OCI-LY1 (cell line): ENCODE data around the gene DRD1.

Experiments
- H2AFZ ChIP-seq: fragments of 200-600 bp; sonication (generic), shearing (Covaris generic); 2 replicates; pipeline ENCODE4 v1.6.0; 2014; ENCODE audit warnings: antibody characterized with exemption, mild to moderate bottlenecking, low read length
- H3F3A ChIP-seq: fragments of 200-600 bp; sonication (generic), shearing (Covaris generic); 2 replicates; pipeline ENCODE4 v1.6.0; 2014; ENCODE audit warnings: mild to moderate bottlenecking, antibody characterized with exemption, low read length, moderate library complexity; ENCODE audit not compliant: insufficient read depth
- H3K27ac ChIP-seq: fragments of 200-600 bp; sonication (generic); 2 replicates; pipeline ENCODE4 v1.5.1; 2014; ENCODE audit warnings: low read length, mixed run types, mild to moderate bottlenecking, low read depth; ENCODE audit not compliant: poor library complexity, severe bottlenecking
- H3K27me3 ChIP-seq: fragments of 200-600 bp; sonication (generic); 2 replicates; pipeline ENCODE4 v1.6.0; 2014; ENCODE audit warnings: antibody characterized with exemption, mild to moderate bottlenecking, low read length, moderate library complexity; ENCODE audit not compliant: insufficient read depth
- H3K36me3 ChIP-seq: fragments of 200-600 bp; sonication (generic); 2 replicates; pipeline ENCODE4 v1.6.1; 2014; ENCODE audit warnings: mild to moderate bottlenecking, antibody characterized with exemption, low read length, moderate library complexity, mixed read lengths; ENCODE audit not compliant: insufficient read depth
- H3K4me1 ChIP-seq: fragments of 200-600 bp; sonication (generic); 2 replicates; pipeline ENCODE4 v1.5.1; 2014; ENCODE audit warnings: mild to moderate bottlenecking, low read length, moderate library complexity; ENCODE audit not compliant: insufficient read depth, severe bottlenecking
- H3K4me2 ChIP-seq: fragments of 200-600 bp; sonication (generic), shearing (Covaris generic); 2 replicates; pipeline ENCODE4 v1.6.1; 2014; ENCODE audit warnings: low read length
- H3K4me3 ChIP-seq: fragments of 200-600 bp; sonication (generic); 2 replicates; pipeline ENCODE4 v1.5.1; 2014; ENCODE audit warnings: low read length, low read depth, mild to moderate bottlenecking, mixed read lengths; ENCODE audit not compliant: poor library complexity, severe bottlenecking
- H3K79me2 ChIP-seq: fragments of 200-600 bp; shearing (Covaris generic); 2 replicates; pipeline ENCODE4 v1.6.1; 2016; ENCODE audit warnings: mixed run types, low read length, mixed read lengths; ENCODE audit not compliant: insufficient read depth
- H3K9ac ChIP-seq: fragments of 200-600 bp; sonication (generic), shearing (Covaris generic); 2 replicates; pipeline ENCODE4 v1.6.1; 2014; ENCODE audit warnings: mild to moderate bottlenecking, low read length, mixed read lengths
- H3K9me2 ChIP-seq: fragments of 200-600 bp; sonication (generic), shearing (Covaris generic); 2 replicates; pipeline ENCODE4 v1.6.1; 2014; ENCODE audit warnings: low read depth, mild to moderate bottlenecking, low read length, mixed read lengths
- H3K9me3 ChIP-seq: fragments of 200-600 bp; shearing (Covaris generic); 2 replicates; pipeline ENCODE4 v1.6.1; 2014; ENCODE audit warnings: low read length, mixed read lengths
- H4K20me1 ChIP-seq: fragments of 200-600 bp; sonication (generic), shearing (Covaris generic); 2 replicates; pipeline ENCODE4 v1.6.0; 2016; ENCODE audit warnings: mild to moderate bottlenecking, low read length; ENCODE audit not compliant: insufficient read depth
- EZH2 ChIP-seq: fragments of 200-600 bp; sonication (generic), shearing (Covaris generic); IDR thresholded peaks from 2 replicates; pipeline ENCODE4 v1.8.0; 2017; ENCODE audit warnings: borderline replicate concordance, mixed run types, mild to moderate bottlenecking, antibody characterized with exemption, low read length, moderate library complexity, mixed read lengths
- TF ChIP-seq, protein P1 (sequence below): fragments of 200-600 bp; sonication (generic), shearing (Covaris generic); IDR thresholded peaks from 2 replicates; pipeline ENCODE4 v1.5.1; 2017; ENCODE audit warnings: mild to moderate bottlenecking, antibody characterized with exemption, low read length, moderate library complexity, mixed read lengths

Gene DRD1

GRCh38 chr5:175491223-175491622 is 47.2 kb upstream of the DRD1 start:
- peaks cover 4% of the 10 kb centered on the region; the same call in 1 of the 2 replicates for H4K20me1 ChIP-seq
- H3F3A ChIP-seq, result no peaks in the 10 kb centered on the region
- peaks cover 95% of the 10 kb centered on the region for H3K36me3 ChIP-seq
- no peak overlapping the region for H3K4me3 ChIP-seq
- peaks cover 50% of the 10 kb centered on the region for H3K79me2 ChIP-seq
- no peak overlapping the region for H3K9ac ChIP-seq
- H3K27ac ChIP-seq, result no peak overlapping the region
- H3K4me1 ChIP-seq, result no peaks in the 10 kb centered on the region
- TF ChIP-seq, protein P1, sequence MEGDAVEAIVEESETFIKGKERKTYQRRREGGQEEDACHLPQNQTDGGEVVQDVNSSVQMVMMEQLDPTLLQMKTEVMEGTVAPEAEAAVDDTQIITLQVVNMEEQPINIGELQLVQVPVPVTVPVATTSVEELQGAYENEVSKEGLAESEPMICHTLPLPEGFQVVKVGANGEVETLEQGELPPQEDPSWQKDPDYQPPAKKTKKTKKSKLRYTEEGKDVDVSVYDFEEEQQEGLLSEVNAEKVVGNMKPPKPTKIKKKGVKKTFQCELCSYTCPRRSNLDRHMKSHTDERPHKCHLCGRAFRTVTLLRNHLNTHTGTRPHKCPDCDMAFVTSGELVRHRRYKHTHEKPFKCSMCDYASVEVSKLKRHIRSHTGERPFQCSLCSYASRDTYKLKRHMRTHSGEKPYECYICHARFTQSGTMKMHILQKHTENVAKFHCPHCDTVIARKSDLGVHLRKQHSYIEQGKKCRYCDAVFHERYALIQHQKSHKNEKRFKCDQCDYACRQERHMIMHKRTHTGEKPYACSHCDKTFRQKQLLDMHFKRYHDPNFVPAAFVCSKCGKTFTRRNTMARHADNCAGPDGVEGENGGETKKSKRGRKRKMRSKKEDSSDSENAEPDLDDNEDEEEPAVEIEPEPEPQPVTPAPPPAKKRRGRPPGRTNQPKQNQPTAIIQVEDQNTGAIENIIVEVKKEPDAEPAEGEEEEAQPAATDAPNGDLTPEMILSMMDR, result no peak
- TF ChIP-seq EZH2, result no peak
- 0 out of 2 replicates have a peak, but pooled peaks cover 3% of the 10 kb centered on the region for H3K9me3 ChIP-seq
- no peaks in the 10 kb centered on the region for H3K27me3 ChIP-seq
- no peak overlapping the region for H3K4me2 ChIP-seq
- no peaks in the 10 kb centered on the region for H3K9me2 ChIP-seq
- H2AFZ ChIP-seq, result no peak overlapping the region

DNA sequence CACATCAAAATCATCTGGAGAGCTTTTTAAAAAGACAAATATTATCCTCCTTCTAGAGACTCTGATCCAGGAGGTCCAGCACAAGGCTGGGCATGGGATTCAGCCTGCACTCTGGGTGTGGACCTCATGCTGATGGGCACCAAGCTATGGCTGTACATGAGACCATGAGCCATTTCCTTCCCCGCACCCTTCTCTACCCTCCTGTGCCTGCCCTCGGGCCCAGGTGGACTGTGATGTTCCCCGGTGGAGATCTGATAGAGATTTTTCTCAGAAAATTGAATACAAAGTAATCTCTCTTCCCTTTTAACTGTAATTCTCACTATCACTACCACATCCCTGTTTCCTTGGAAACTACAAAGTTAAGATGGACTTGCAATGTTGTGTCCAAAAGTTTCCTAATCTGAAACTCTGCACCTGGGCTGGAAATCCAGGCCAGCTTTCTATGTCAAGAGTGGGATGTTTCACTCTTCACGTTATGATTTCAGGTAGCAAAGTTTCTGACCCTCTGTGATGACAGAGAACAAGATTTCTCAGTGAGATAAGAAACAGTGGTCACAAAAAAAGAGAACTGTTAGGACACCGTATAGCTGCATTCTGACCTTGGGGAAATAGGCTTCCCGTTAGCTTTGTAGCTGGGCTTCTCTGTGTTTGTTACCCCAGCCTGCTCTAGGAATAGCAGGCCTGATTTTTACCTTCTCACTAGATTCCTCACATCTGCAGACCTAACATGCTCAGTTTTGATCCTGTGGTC is 45.9 kb upstream of the DRD1 start:
- Histone ChIP-seq H3K27me3 (no peaks in the 10 kb centered on the region), H3K4me3 (no peak overlapping the region), H3K36me3 (peaks cover 95% of the 10 kb centered on the region), H3K27ac (no peak overlapping the region), H3K4me1 (no peaks in the 10 kb centered on the region), H3K4me2 (no peak overlapping the region), H3K9me3 (0 out of 2 replicates have a peak, but pooled peaks cover 3% of the 10 kb centered on the region), H3F3A (no peaks in the 10 kb centered on the region), H3K9ac (no peak overlapping the region), H2AFZ (no peak overlapping the region), H3K9me2 (no peaks in the 10 kb centered on the region), H3K79me2 (peaks cover 63% of the 10 kb centered on the region), H4K20me1 (peaks cover 4% of the 10 kb centered on the region; the same call in 1 of the 2 replicates)
- TF ChIP-seq, protein P1, result no peak
- TF ChIP-seq EZH2, result no peak

DNA sequence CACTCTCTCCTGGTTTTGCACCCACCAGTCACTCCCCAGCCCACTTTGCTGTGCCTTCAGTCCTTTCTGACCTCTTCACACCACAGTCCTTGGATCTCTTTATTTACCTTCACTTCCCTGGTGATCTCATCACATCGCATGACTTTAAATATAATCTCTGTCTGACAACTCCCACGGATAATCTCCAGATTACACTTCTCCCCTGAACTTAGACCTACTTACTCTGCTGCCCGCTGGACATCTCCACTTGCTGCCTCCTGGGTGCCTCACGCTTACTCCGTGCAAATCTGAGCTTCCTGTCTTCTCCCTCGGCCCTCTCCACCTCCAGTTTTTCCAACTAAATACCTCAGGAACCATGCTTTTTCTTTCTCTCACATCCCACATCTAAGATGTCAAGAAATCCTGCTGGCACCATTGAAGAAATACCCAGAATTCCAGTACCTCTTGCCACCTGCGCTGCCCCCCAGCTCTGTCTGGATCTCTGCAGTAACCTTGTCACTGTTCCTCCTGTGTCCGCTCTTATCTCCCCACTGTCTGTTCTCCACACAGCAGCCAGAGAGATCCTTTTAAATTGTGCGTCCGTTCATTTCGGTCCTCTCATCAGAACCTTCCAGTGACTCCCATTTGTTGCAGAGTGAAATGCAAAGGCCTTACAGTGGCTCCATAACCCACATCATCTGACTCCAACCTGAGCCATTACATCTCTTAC is 43.7 kb upstream of the DRD1 start:
- Histone ChIP-seq H3K79me2 (peaks cover 85% of the 10 kb centered on the region), H3K27ac (no peak overlapping the region), H3K9me3 (0 out of 2 replicates have a peak, but pooled peaks cover 3% of the 10 kb centered on the region), H3K4me3 (no peak overlapping the region), H3K9me2 (no peaks in the 10 kb centered on the region), H3K9ac (no peak overlapping the region), H3K4me1 (no peaks in the 10 kb centered on the region), H3F3A (no peaks in the 10 kb centered on the region), H3K36me3 (peaks cover 94% of the 10 kb centered on the region), H3K4me2 (no peak overlapping the region), H4K20me1 (peaks cover 4% of the 10 kb centered on the region; the same call in 1 of the 2 replicates), H2AFZ (no peak overlapping the region), H3K27me3 (no peaks in the 10 kb centered on the region)
- TF ChIP-seq, protein P1, result no peak
- TF ChIP-seq EZH2, result no peak
